NB4 (cell line): ENCODE measurements around the gene IL22RA1.
A peak's percentile ranks its signal among the peaks of the same experiment; 100 is the strongest.

Experiments used
- DNase-seq: peaks from one replicate; pipeline ENCODE4 v3.0.0; 2010; ENCODE audit warnings: low read depth
- H3K4me3 ChIP-seq: one replicate; pipeline ENCODE4 v1.5.1; 2011; ENCODE audit warnings: mild to moderate bottlenecking, low read depth, low read length, moderate library complexity
- MYC ChIP-seq: IDR thresholded peaks from 2 replicates; pipeline ENCODE4 v1.6.1; 2011; ENCODE audit warnings: low read depth, low read length
- POLR2A ChIP-seq: IDR thresholded peaks from 2 replicates; pipeline ENCODE4 v1.6.1; 2011; ENCODE audit warnings: mild to moderate bottlenecking; ENCODE audit not compliant: insufficient read length; ENCODE audit errors: extremely low read depth
- TF ChIP-seq, protein P1 (sequence below): IDR thresholded peaks from one replicate; pipeline ENCODE4 v1.5.1; 2012; ENCODE audit warnings: low read depth, low read length
- TF ChIP-seq, protein P2 (sequence below): IDR thresholded peaks from 2 replicates; pipeline ENCODE4 v1.6.1; 2011; ENCODE audit warnings: low read depth, low read length

Gene IL22RA1

DNA sequence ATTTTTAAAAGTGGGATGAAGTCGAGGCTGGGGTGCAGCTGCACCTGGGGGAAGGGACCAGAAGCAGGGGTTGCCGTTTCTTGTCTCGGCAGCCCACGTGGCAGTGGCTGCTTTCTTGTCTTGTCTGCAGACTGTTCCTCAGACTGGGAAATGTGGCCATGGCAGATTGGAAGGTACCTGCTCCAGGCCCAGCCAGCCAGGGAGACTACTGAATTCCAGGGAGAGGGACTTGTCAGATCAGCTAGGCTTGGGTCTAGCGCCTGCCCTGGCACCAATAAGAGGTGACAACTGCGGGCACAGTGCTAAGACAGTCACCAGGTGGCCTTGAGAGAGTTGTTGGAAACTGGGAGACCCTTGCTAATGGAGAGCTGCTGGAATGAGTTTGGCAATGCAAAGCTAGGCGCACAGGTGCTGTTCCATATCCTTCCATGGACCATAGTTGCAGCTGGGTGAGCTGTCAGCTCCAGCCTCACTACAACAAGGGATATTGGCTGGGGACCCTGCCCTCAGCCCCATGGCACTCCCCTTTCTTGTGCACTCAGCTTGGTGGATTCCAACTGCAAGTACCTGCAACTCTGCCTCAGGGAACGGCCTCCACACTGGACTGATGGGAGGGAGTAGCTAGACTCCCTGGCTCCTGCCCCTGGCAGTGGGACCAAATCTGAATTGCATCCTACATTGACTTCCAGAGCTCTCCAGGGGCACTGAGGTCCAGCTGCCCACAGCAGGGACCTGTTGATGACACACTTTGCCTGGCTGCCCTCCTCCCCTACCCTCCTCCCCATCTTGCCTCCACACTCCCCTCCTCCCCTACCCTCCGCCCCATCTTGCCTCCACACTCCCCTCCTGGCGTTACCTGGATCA lies 9.9 kb upstream of the IL22RA1 start:
- TF ChIP-seq POLR2A = no peak
- TF ChIP-seq, protein P1, sequence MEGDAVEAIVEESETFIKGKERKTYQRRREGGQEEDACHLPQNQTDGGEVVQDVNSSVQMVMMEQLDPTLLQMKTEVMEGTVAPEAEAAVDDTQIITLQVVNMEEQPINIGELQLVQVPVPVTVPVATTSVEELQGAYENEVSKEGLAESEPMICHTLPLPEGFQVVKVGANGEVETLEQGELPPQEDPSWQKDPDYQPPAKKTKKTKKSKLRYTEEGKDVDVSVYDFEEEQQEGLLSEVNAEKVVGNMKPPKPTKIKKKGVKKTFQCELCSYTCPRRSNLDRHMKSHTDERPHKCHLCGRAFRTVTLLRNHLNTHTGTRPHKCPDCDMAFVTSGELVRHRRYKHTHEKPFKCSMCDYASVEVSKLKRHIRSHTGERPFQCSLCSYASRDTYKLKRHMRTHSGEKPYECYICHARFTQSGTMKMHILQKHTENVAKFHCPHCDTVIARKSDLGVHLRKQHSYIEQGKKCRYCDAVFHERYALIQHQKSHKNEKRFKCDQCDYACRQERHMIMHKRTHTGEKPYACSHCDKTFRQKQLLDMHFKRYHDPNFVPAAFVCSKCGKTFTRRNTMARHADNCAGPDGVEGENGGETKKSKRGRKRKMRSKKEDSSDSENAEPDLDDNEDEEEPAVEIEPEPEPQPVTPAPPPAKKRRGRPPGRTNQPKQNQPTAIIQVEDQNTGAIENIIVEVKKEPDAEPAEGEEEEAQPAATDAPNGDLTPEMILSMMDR = no peak
- TF ChIP-seq MYC = no peak
- TF ChIP-seq, protein P2, sequence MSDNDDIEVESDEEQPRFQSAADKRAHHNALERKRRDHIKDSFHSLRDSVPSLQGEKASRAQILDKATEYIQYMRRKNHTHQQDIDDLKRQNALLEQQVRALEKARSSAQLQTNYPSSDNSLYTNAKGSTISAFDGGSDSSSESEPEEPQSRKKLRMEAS = no peak
- no peak for DNase-seq
- no peak overlapping the region for H3K4me3 ChIP-seq

DNA sequence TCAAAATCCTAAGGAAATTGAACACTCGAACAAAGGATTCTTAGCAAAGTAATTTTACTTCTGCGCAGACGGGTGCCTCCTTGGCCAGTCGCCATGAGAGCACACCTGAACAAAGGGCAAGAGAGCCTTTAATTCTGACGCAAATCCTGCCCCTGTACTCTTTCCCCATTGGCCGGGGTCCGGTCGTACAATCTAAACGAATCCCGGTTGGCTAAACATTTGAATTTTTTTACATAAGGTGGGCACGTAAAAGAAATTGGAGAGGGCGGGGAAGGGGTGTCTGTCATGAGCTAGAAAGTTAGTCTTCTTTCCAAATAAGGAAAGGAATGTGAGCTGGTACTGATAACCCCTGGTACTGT lies 8.2 kb upstream of the IL22RA1 start:
- no peak overlapping the region for H3K4me3 ChIP-seq
- DNase-seq = no peak
- TF ChIP-seq MYC = no peak

DNA sequence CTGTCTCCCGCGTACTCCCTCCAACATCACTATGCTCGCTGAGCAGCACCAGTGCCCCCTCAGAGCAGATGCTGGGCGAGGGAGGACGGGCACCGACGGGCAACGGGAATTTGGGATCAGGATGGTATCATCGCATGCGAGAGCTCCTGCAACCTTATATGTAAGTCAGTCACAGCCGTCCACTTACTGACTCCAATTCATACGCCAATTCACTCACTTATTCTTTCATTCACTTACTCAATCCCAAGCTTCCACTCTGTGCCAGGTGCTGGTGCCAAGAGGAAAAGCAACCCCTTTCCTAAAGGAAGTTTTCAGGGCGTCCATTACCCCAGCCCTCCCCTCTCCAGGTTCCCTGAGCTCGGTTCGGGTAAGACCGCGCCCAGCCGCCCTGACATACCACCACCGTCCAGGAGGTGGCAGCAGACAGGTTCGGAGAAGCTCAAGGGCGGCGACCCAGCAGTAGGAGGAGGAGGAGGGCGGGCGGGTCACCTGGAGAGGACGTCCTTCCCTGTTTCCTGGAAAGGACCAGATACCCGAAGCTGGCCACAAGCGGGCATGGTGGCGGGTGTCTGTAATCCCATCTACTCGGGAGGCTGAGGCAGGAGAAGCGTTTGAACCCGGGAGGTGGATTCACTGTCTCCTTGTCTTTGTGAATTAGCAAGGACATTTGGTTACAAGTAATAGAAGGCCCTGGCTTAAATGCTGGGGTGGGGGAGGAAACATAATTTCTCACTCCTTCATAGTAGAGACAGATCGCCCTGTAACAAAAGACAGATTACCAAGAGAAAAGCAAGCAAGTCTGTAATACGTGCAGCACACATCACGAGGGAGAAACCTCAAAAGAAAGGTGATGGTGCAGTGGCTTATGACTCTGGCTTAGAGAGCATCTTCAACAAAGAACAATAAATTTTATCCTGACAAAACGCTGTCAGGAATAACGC lies 7.6 kb upstream of the IL22RA1 start:
- no peak overlapping the region for H3K4me3 ChIP-seq
- no peak for TF ChIP-seq MYC
- TF ChIP-seq, protein P1 = peak; percentile 68
- peak; percentile 73 for DNase-seq

DNA sequence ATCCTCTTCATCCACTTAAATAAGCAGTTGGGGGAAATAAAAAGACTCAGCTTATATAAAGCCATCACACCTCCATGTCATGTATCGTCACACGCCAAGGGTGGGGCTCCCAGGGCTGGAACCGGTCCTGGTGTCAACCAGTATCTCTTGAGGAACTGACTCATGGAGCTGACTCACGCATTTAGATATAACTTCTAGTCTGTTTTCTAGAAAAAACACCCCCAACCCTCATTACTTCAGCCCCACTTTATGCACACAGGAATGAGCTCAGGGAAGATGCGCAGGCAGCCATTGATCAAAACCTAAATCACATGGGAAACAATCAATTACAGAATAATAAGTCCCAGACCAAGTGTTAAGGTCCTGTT lies 6.9 kb upstream of the IL22RA1 start:
- H3K4me3 ChIP-seq = no peak overlapping the region
- peak; percentile 44 for DNase-seq
- TF ChIP-seq, protein P1 = no peak
- TF ChIP-seq POLR2A (no peak), MYC (no peak)
- TF ChIP-seq, protein P2 = no peak

DNA sequence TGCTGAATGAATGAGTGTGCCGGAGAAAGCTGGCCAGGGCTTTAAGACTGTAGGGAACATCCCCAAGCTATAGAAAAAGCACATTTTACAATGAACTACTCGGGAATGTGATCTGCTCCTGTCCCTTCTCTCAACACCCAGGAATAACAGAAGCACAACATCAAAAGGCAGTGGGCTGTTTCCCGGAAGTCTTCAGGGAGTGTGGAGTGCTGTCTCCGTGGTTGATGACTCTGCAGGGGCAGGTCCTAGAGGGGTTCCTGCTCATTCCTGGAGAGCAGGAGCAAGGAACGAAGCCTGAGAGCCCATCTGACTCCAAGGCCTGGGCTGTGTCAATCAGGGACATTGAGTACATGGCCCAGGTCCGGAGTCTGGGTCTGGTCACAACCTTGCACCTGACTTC lies 4.9 kb upstream of the IL22RA1 start:
- DNase-seq = no peak
- TF ChIP-seq, protein P1 = no peak
- TF ChIP-seq MYC = no peak
- TF ChIP-seq, protein P2 = no peak
- no peak for TF ChIP-seq POLR2A
- H3K4me3 ChIP-seq = no peak overlapping the region

DNA sequence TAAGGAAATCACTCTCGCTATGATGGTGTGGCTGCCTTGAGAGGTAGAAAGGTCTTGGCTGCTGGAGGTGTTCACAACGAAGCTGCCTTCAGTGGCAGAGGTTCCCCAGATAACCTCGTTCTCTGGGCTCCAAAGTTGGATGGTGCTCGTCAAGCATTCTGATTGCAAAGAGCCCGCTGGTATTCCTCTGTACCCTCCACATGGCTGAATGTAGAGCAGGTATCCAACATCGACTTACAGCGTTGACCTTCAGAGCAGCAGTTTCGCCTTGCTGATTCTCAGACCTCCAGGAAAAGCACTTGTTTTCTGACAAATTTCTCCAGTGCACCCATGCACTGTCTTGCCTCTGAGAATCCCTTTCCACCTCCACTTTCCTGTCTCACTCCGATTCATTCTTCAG lies 4.3 kb upstream of the IL22RA1 start:
- H3K4me3 ChIP-seq = no peak overlapping the region
- TF ChIP-seq POLR2A = no peak
- TF ChIP-seq MYC = no peak
- TF ChIP-seq, protein P2 = no peak
- TF ChIP-seq, protein P1 = no peak
- DNase-seq = no peak
